Activated CD8-positive, alpha-beta memory T cell treated with anti-CD3 and anti-CD28 coated beads, Interleukin-2, amount 50 U/mL, for 1 hour (primary cell): Measurements from ENCODE around the gene GAS2L1.

ENCODE experiments used
- DNase-seq: peaks from one replicate; pipeline ENCODE4 v3.0.0-alpha.2; 2020; ENCODE audit errors: extremely low read depth

Gene GAS2L1

GRCh38 chr22:29309332-29310064, 3.0 kb downstream of the GAS2L1 start:
- no peak for DNase-seq

- DNase-seq = no peak
These were observed 3.8 kb downstream of the GAS2L1 start for GRCh38 chr22:29310065-29310862.

GRCh38 chr22:29310863-29311339, 4.5 kb downstream of the GAS2L1 start:
- DNase-seq = no peak

- DNase-seq = no peak
These were observed 5.2 kb downstream of the GAS2L1 start for GRCh38 chr22:29311464-29312217.

- DNase-seq = no peak
These were observed 6.0 kb downstream of the GAS2L1 start for GRCh38 chr22:29312218-29313125.

- DNase-seq = no peak
These were observed 6.7 kb downstream of the GAS2L1 start for GRCh38 chr22:29313126-29313575.

- no peak for DNase-seq
These were observed 7.4 kb downstream of the GAS2L1 start for GRCh38 chr22:29313576-29314466.

- DNase-seq = no peak
These were observed 8.3 kb downstream of the GAS2L1 start for GRCh38 chr22:29314537-29315285.

- DNase-seq = no peak
These were observed 9.1 kb downstream of the GAS2L1 start, which contains the start of gene RASL10A for GRCh38 chr22:29315286-29316140. TSS of gene RASL10A (minus strand) at chr22:29315697. CDS start at chr22:29315246, 451 bp downstream.

- DNase-seq = no peak
These were observed 9.8 kb downstream of the GAS2L1 start for GRCh38 chr22:29316141-29316828.

GRCh38 chr22:29317827-29318454, 11.5 kb downstream of the GAS2L1 start:
- DNase-seq = no peak

- DNase-seq = no peak
These were observed 12.6 kb downstream of the GAS2L1 start for GRCh38 chr22:29319072-29319471.

- no peak for DNase-seq
These were observed 14.1 kb downstream of the GAS2L1 start for GRCh38 chr22:29320546-29320945.

GRCh38 chr22:29323641-29324040, 17.2 kb downstream of the GAS2L1 start:
- DNase-seq = no peak

- no peak for DNase-seq
These were observed 18.9 kb downstream of the GAS2L1 start for GRCh38 chr22:29325356-29325755.

GRCh38 chr22:29325785-29326315, 19.4 kb downstream of the GAS2L1 start:
- DNase-seq = no peak

- DNase-seq = no peak
These were observed 20.0 kb downstream of the GAS2L1 start for GRCh38 chr22:29326481-29326880.
